ENCODE results near the gene LMO4. TPM values are rescaled to one million over a fixed set of nuclear protein-coding genes. Genes with fewer than 3 reads are reported as not detected.

The LMO4 gene
- total and polyA plus RNA-seq, 8 donors: 56.9 to 298 (median 253) TPM

DNA sequence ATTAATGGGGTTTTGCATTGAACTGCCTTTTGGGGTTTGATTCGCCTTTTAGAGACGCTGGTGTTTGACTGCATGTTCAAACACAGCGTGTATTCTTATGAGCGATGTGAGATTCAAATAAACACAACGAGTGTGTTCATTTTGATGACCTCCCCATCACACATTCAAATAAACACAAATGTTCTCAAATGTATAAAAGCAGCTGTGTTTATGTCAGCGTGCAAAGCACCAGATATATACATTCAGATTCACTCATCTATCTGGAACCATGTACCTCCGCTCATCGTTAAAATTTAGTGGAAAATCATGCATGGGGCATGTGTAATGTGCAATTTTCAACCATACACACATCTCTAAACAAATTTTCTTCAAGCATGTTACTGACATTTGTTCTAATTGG is 21.4 kb upstream of the LMO4 start:
- H3K27me3 ChIP-seq: no peaks in the 10 kb centered on the region
- no peaks in the 10 kb centered on the region for H3K4me1 ChIP-seq
- intact Hi-C loops (cut with DNase I): no loop called here
- H3K36me3 ChIP-seq: no peaks in the 10 kb centered on the region
- DNase-seq: peak in 1 of 4 donors; percentile 15
- ATAC-seq: no peak
- TF ChIP-seq, protein P1, sequence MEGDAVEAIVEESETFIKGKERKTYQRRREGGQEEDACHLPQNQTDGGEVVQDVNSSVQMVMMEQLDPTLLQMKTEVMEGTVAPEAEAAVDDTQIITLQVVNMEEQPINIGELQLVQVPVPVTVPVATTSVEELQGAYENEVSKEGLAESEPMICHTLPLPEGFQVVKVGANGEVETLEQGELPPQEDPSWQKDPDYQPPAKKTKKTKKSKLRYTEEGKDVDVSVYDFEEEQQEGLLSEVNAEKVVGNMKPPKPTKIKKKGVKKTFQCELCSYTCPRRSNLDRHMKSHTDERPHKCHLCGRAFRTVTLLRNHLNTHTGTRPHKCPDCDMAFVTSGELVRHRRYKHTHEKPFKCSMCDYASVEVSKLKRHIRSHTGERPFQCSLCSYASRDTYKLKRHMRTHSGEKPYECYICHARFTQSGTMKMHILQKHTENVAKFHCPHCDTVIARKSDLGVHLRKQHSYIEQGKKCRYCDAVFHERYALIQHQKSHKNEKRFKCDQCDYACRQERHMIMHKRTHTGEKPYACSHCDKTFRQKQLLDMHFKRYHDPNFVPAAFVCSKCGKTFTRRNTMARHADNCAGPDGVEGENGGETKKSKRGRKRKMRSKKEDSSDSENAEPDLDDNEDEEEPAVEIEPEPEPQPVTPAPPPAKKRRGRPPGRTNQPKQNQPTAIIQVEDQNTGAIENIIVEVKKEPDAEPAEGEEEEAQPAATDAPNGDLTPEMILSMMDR (IDR thresholded peaks at IDR 0.05): no peak
- H3K4me3 ChIP-seq: no peak overlapping the region
- H3K9me3 ChIP-seq: no peaks in the 10 kb centered on the region
- no peak overlapping the region for H3K27ac ChIP-seq

DNA sequence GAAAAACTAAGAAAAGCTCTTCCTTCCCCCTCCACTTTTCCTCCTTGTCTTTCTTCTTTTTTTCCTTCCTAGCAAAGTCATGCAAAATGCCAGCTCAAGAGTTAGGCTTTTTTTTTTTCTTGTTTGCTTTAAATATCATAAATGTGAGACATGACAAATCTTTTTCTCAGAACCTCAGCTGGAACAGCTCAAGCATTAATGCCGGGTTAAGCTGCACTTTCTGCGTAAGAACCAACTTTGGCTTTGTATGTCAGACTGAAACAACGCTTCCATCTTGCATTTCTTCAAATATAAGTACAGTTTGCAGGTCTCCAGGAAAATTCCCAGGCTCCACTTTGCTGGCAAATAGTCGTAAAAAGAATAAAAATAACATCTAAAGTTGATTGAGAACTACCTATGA is 20.7 kb upstream of the LMO4 start:
- no peaks in the 10 kb centered on the region for H3K27me3 ChIP-seq
- H3K4me1 ChIP-seq: no peaks in the 10 kb centered on the region
- H3K4me3 ChIP-seq: no peak overlapping the region
- intact Hi-C loops (cut with DNase I): no loop called here
- H3K27ac ChIP-seq: no peak overlapping the region
- H3K36me3 ChIP-seq: no peaks in the 10 kb centered on the region
- no peaks in the 10 kb centered on the region for H3K9me3 ChIP-seq
- no peak for ATAC-seq
- TF ChIP-seq, protein P1 (IDR thresholded peaks at IDR 0.05): no peak
- no peak for DNase-seq

DNA sequence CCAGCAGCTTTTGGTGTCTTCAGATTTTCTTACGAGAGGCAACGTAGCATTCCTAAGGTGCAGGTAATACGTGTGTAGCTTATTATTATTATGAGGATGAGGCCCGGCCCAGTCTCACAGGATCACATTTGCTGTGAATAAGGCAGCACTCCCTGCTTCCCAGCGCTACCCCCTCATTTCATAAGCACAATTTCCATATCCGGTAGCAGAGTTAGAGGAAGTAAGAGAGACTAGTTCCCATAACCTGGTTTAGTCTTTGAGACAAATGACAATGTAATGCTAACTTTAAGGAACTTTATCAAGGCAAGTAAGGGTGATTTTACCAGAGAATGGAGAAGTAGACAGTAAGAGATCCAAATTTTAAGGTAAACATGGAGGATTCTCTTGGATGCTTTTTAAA is 14.6 kb upstream of the LMO4 start:
- TF ChIP-seq, protein P1 (IDR thresholded peaks at IDR 0.05): no peak
- peaks cover 0 to 8% of the 10 kb centered on the region in 2 donors for H3K4me1 ChIP-seq
- intact Hi-C loops (cut with DNase I): no loop called here
- no peak overlapping the region for H3K4me3 ChIP-seq
- H3K36me3 ChIP-seq: no peaks in the 10 kb centered on the region
- no peaks in the 10 kb centered on the region for H3K27me3 ChIP-seq
- ATAC-seq (no peak), DNase-seq (no peak)
- H3K27ac ChIP-seq: no peak overlapping the region
- no peaks in the 10 kb centered on the region for H3K9me3 ChIP-seq

DNA sequence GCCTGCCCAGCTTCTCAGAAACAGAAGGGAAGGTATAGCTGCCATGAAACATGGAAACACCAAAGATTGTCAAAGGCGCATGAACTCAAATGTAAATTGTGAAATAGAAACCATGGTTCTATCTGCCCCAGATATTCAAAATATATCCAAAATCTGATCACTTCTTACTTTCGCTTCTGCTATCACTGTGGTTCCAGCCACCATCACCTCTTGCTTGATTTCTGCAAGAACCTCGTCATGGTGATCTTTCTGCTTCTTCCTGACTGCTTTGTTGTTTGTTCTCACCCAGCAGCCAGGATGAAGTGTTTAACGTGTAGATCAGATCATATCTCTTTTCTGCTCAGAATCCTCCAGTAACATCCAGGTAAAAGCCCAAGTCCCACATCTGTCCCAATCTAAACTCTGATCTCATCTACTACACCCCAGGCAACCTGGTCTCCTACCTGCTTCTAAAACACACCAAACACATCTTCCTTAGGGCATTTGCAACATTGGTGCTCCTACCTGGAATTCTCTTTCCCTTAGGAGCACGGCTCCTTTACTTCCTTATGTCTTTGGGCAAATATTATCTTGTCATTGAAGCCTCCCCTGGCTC is 10.5 kb upstream of the LMO4 start:
- H3K27me3 ChIP-seq: no peaks in the 10 kb centered on the region
- no peaks in the 10 kb centered on the region for H3K36me3 ChIP-seq
- H3K4me3 ChIP-seq: no peak overlapping the region
- DNase-seq (no peak), ATAC-seq (no peak)
- intact Hi-C loops (cut with DNase I): no loop called here
- no peak overlapping the region for H3K27ac ChIP-seq
- TF ChIP-seq, protein P1 (IDR thresholded peaks at IDR 0.05): no peak
- no peaks in the 10 kb centered on the region for H3K9me3 ChIP-seq
- peaks cover 0 to 8% of the 10 kb centered on the region in 2 donors for H3K4me1 ChIP-seq

DNA sequence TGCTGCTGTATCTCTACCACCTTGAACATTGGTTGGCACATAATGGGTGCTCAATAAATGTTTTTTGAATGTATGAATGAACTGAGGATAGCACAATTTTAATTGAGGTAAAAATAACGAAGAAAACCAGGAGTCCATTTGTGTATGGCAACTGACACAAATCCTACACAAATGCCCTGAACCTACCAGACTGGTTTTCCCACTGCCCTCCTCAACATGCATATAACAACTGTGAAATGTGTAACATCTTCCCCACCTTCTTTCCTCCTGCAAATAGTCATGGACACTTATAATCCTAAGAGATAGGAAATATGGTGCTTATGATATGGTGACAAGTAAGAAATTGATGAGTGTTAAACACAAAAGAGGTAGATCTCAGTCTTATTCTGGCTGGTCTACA is 9.9 kb upstream of the LMO4 start:
- intact Hi-C loops (cut with DNase I): no loop called here
- DNase-seq (no peak), ATAC-seq (no peak)
- TF ChIP-seq, protein P1 (IDR thresholded peaks at IDR 0.05): no peak
- Histone ChIP-seq H3K36me3 (no peaks in the 10 kb centered on the region), H3K4me1 (peaks cover 0 to 6% of the 10 kb centered on the region in 2 donors), H3K27ac (no peak overlapping the region), H3K9me3 (no peaks in the 10 kb centered on the region), H3K4me3 (no peak overlapping the region), H3K27me3 (no peaks in the 10 kb centered on the region)

All from left lung (tissue), 10 donors.